K562 (cell line): ENCODE data around the gene EEF2K. TPM values are rescaled to one million over a fixed set of nuclear protein-coding genes. Genes with fewer than 3 reads are reported as not detected.

ENCODE experiments used
- ATF7 ChIP-seq: fragments of 450-650 bp; IDR thresholded peaks from 2 replicates; pipeline ENCODE4 v1.7.1; 2014; ENCODE audit warnings: mild to moderate bottlenecking, moderate library complexity
- CHD1 ChIP-seq: fragments of 200-600 bp; sonication (generic); IDR thresholded peaks from one replicate; pipeline ENCODE4 v1.6.1; 2012; ENCODE audit warnings: mild to moderate bottlenecking, moderate library complexity, low read length, inconsistent platforms
- E2F8 ChIP-seq: fragments of 450-650 bp; IDR thresholded peaks from 2 replicates; pipeline ENCODE4 v1.7.1; 2018; ENCODE audit warnings: mild to moderate bottlenecking, low read depth; ENCODE audit not compliant: partially characterized antibody
- MIER1 ChIP-seq: fragments of 450-650 bp; IDR thresholded peaks from 2 replicates; pipeline ENCODE4 v1.6.1; 2016; ENCODE audit warnings: antibody characterized with exemption, mild to moderate bottlenecking, low read depth
- NFRKB ChIP-seq: fragments of 450-650 bp; IDR thresholded peaks from 2 replicates; pipeline ENCODE4 v1.6.1; 2016; ENCODE audit warnings: low read depth
- RBM25 ChIP-seq: fragments of 200-400 bp; formaldehyde crosslinking; IDR thresholded peaks from 2 replicates; pipeline ENCODE4 v1.6.1; 2018; ENCODE audit warnings: low read length, low read depth, moderate library complexity; ENCODE audit not compliant: severe bottlenecking
- SFPQ ChIP-seq: fragments of 200-400 bp; formaldehyde crosslinking; IDR thresholded peaks from 2 replicates; pipeline ENCODE4 v1.6.1; 2017; ENCODE audit warnings: mild to moderate bottlenecking, low read depth, low read length, moderate library complexity
- TCFL5 ChIP-seq: fragments of 250-450 bp; sonication (Bioruptor Pico); conservative IDR thresholded peaks from 2 replicates; pipeline ENCODE4 v1.6.1; 2021; ENCODE audit warnings: mild to moderate bottlenecking, moderate library complexity, matching md5 sums
- TFAP4 ChIP-seq: sonication (generic); formaldehyde crosslinking; IDR thresholded peaks from 2 replicates; pipeline ENCODE4 v1.8.0; 2022; ENCODE audit warnings: missing genetic modification reagents, mild to moderate bottlenecking, moderate library complexity, borderline replicate concordance
- YY1 ChIP-seq, 3 experiments: IDR thresholded peaks; 2 replicates each; pipeline ENCODE4 v1.6.1; 2011; ENCODE audit warnings: low read length in 2 of 3, mild to moderate bottlenecking in 2 of 3, moderate library complexity in 2 of 3, borderline replicate concordance in 1 of 3, control low read depth in 1 of 3, low read depth in 1 of 3; ENCODE audit not compliant: insufficient read depth in 3 of 3, insufficient replicate concordance in 2 of 3, control insufficient read depth in 1 of 3, insufficient read length in 1 of 3; ENCODE audit errors: extremely low read depth in 1 of 3
- polyA plus RNA-seq, 8 experiments: library from polyadenylated mRNA; depleted of rRNA in 4 of 8; stranded (reverse) in 5 of 8; unstranded in 3 of 8; fragments of >200 nt; fragmentation: Nextera tagmentation in 2 of 8; fragmentation: Illumina TruSeq in 1 of 8; extraction: Ambion mirVana in 2 of 8; extraction: Trizol in 1 of 8; gene quantifications; 2 replicates each; pipeline versions ENCODE4 v1.2.1 to v1.2.3, GENCODE V29; 2011 to 2014; ENCODE audit warnings: inconsistent platforms in 1 of 8, missing spikeins in 1 of 8
- total RNA-seq, 7 experiments: library from RNA; depleted of rRNA in 6 of 7; stranded (reverse); fragments of >200 nt in 6 of 7; fragmentation: Illumina TruSeq in 2 of 7; extraction: Trizol in 2 of 7; gene quantifications; 2 replicates each; pipeline versions ENCODE4 v1.2.1 to v1.2.3, GENCODE V29; 2011 to 2021; ENCODE audit warnings: low replicate concordance in 1 of 7

EEF2K gene
- total and polyA plus RNA-seq, 9 of the 15 experiments (the other 6 are each of a cell fraction or from before 2014, with no cell fraction given) = 3.0 to 35.2 (median 12.2) TPM

DNA sequence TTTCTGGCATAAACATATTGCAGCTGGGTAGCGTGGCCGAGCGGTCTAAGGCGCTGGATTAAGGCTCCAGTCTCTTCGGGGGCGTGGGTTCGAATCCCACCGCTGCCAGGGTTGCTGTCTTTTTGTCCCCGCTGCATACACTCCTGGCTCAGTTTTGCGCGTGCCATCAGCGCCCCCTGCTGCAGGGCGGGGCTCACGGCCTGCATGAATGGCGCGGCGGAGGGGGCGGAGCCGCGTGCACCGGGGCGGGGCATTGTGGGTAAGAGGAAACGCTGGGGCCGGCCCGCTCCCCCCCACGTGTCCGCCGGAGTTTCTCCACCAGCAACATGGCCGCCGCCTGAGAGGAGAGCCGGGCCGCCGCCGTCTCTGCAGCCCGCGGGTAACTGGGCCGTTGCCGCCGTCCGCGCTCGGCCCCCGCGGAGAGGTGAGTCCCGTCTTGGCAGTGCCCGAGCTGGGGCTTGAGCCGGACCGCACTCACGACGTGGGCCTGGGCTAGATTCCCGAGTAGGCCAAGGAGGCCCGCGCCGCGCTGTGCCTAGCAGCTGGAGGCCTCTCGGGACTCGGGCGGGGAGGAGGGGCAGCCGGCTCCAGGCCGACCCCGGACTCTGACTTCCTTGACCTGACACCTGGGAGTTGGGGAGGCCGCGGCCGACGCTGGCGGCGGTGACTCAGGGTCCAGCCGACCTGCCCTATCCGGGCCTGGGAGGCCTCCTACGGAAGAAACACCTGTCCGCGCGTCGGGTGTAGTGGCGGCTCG lies 91.2 kb downstream of the EEF2K start, which contains the start of gene POLR3E (continued):
- peak; percentile 50 for TF ChIP-seq E2F8
- TF ChIP-seq YY1 (IDR thresholded peaks at IDR 0.05; ENCODE audit: borderline replicate concordance in 1 of 3, control insufficient read depth in 1 of 3, extremely low read depth in 1 of 3, insufficient read depth in 3 of 3, insufficient read length in 1 of 3, insufficient replicate concordance in 2 of 3, low read depth in 1 of 3, low read length in 2 of 3) = peak; percentile 79 to 97 (median 94)
- no peak for TF ChIP-seq MIER1
- peak; percentile 95 for TF ChIP-seq CHD1
- no peak for TF ChIP-seq TCFL5 (CRISPR knock-in tag)
- peak; percentile 92 for TF ChIP-seq TFAP4
- TF ChIP-seq NFRKB = 0 out of 2 replicates have a peak, but pooled peaks have one; percentile 83
- peak; percentile 86 for TF ChIP-seq RBM25
- TF ChIP-seq ATF7 = peak; percentile 85
- no peak for TF ChIP-seq SFPQ
